GM19025 (cell line): ENCODE results near the gene PHF20.
"Not testable (repeated sequence)": the region's sequence is repeated elsewhere in the genome, so short reads cannot be mapped to it uniquely, and the experiment has no call there.

Experiments
- ATAC-seq: cut with Tn5 transposase; IDR thresholded peaks from one replicate; pipeline ENCODE4 v1.9.1; 2021; ENCODE audit warnings: mild to moderate bottlenecking, low read depth, moderate library complexity; ENCODE audit not compliant: unreplicated experiment

PHF20 gene

GRCh38 chr20:35831971-35832370 lies 60.2 kb downstream of the PHF20 start:
- no peak for ATAC-seq

- no peak for ATAC-seq
Observed at GRCh38 chr20:35833241-35833640, 61.4 kb downstream of the PHF20 start.

GRCh38 chr20:35837577-35838195 lies 65.9 kb downstream of the PHF20 start:
- no peak for ATAC-seq

GRCh38 chr20:35838205-35838604 lies 66.4 kb downstream of the PHF20 start:
- no peak for ATAC-seq

- no peak for ATAC-seq
Observed at GRCh38 chr20:35839904-35840303, 68.1 kb downstream of the PHF20 start.

GRCh38 chr20:35840421-35840820 lies 68.6 kb downstream of the PHF20 start:
- ATAC-seq: no peak

GRCh38 chr20:35842361-35842760 lies 70.5 kb downstream of the PHF20 start:
- no peak for ATAC-seq

GRCh38 chr20:35843894-35844293 lies 72.1 kb downstream of the PHF20 start:
- not testable (repeated sequence) for ATAC-seq

- ATAC-seq: no peak
Observed at GRCh38 chr20:35845561-35845960, 73.7 kb downstream of the PHF20 start.

- no peak for ATAC-seq
Observed at GRCh38 chr20:35849706-35850105, 77.9 kb downstream of the PHF20 start.

- not testable (repeated sequence) for ATAC-seq
Observed at GRCh38 chr20:35851659-35852058, 79.8 kb downstream of the PHF20 start.

- no peak for ATAC-seq
Observed at GRCh38 chr20:35854713-35855348, 83.0 kb downstream of the PHF20 start.

- not testable (repeated sequence) for ATAC-seq
Observed at GRCh38 chr20:35855641-35856040, 83.8 kb downstream of the PHF20 start.

GRCh38 chr20:35856866-35857265 lies 85.1 kb downstream of the PHF20 start:
- ATAC-seq: no peak

GRCh38 chr20:35866418-35867202 lies 94.8 kb downstream of the PHF20 start:
- no peak for ATAC-seq

- no peak for ATAC-seq
Observed at GRCh38 chr20:35870541-35871258, 98.9 kb downstream of the PHF20 start.

GRCh38 chr20:35871259-35871771 lies 99.5 kb downstream of the PHF20 start:
- no peak for ATAC-seq

GRCh38 chr20:35876033-35876320 lies 104.2 kb downstream of the PHF20 start:
- ATAC-seq: no peak

- no peak for ATAC-seq
Observed at GRCh38 chr20:35877611-35878010, 105.8 kb downstream of the PHF20 start.

GRCh38 chr20:35878113-35878625 lies 106.4 kb downstream of the PHF20 start:
- no peak for ATAC-seq

GRCh38 chr20:35881676-35882075 lies 109.9 kb downstream of the PHF20 start:
- no peak for ATAC-seq
